AG04449 (cell line): ENCODE measurements around the gene SEPTIN5.

Experiments used
- CTCF ChIA-PET: fragments of 350-600 bp; formaldehyde crosslinking; extraction: SDS; loops from one replicate; lab custom pipeline; 2021; ENCODE audit warnings: antibody characterized with exemption; lab: Yijun Ruan, JAX
- POLR2A ChIA-PET: fragments of 400-600, 350-600 bp; formaldehyde crosslinking; extraction: SDS; loops from one replicate; lab custom pipeline; 2020; ENCODE audit warnings: antibody characterized with exemption, inconsistent platforms; lab: Yijun Ruan, JAX
- DNase-seq: peaks from one replicate; pipeline ENCODE4 v3.0.0-alpha.2; 2010; ENCODE audit warnings: low read depth, low spot score
- H3K4me3 ChIP-seq: 2 replicates; pipeline ENCODE4 v1.5.1; 2011; ENCODE audit warnings: low read depth, mild to moderate bottlenecking, control low read depth, low read length
- CTCF ChIP-seq: IDR thresholded peaks from one replicate; pipeline ENCODE4 v1.5.1; 2011; ENCODE audit warnings: mild to moderate bottlenecking, moderate library complexity, low read length, control low read depth, inconsistent platforms; ENCODE audit not compliant: insufficient read depth; ENCODE audit errors: missing control alignments

Gene SEPTIN5

GRCh38 chr22:19667872-19668740 lies 46.2 kb upstream of the SEPTIN5 start:
- ChIA-PET CTCF (interaction anchor here (2.3 kb wide), 1 partner anchor 12 kb away, joined by 15 read pairs; no protein-coding TSS in a partner anchor), POLR2A (no interaction called here)
- no peak overlapping the region for H3K4me3 ChIP-seq
- no peak for TF ChIP-seq CTCF
- no peak for DNase-seq

- no peak for TF ChIP-seq CTCF
- DNase-seq = no peak
- H3K4me3 ChIP-seq = no peak overlapping the region
- POLR2A ChIA-PET = no interaction called here
- CTCF ChIA-PET = interaction anchor here (2.3 kb wide), 1 partner anchor 11 kb away, joined by 15 read pairs; no protein-coding TSS in a partner anchor
Observed at GRCh38 chr22:19668748-19669147, 45.6 kb upstream of the SEPTIN5 start.

- POLR2A ChIA-PET = no interaction called here
- no peak overlapping the region for H3K4me3 ChIP-seq
- CTCF ChIA-PET = interaction anchor here (2.3 kb wide), 1 partner anchor 10 kb away, joined by 15 read pairs; no protein-coding TSS in a partner anchor
- no peak for TF ChIP-seq CTCF
- DNase-seq = no peak
Observed at GRCh38 chr22:19669570-19669969, 44.7 kb upstream of the SEPTIN5 start.

- H3K4me3 ChIP-seq = no peak overlapping the region
- ChIA-PET POLR2A (no interaction called here), CTCF (no interaction called here)
- no peak for TF ChIP-seq CTCF
- no peak for DNase-seq
Observed at GRCh38 chr22:19671316-19671715, 43.0 kb upstream of the SEPTIN5 start.

- ChIA-PET POLR2A (interaction anchor here (0.7 kb wide), 1 partner anchor 89 kb away, joined by 5 read pairs; no protein-coding TSS in a partner anchor), CTCF (no interaction called here)
- DNase-seq = no peak
- no peak overlapping the region for H3K4me3 ChIP-seq
- no peak for TF ChIP-seq CTCF
Observed at GRCh38 chr22:19672054-19672776, 42.1 kb upstream of the SEPTIN5 start.

- TF ChIP-seq CTCF = no peak
- ChIA-PET CTCF (interaction anchor here (1.2 to 1.3 kb wide), 2 partner anchors 44 to 56 kb away, joined by 4 read pairs; no protein-coding TSS in a partner anchor), POLR2A (no interaction called here)
- DNase-seq = no peak
- H3K4me3 ChIP-seq = no peak overlapping the region
Observed at GRCh38 chr22:19673660-19674059, 40.6 kb upstream of the SEPTIN5 start.
